ENCODE results near the gene PTPRD.

- TF ChIP-seq CTCF (conservative IDR thresholded peaks at IDR 0.05; ENCODE audit: low read length) (no peak), EZH2phosphoT487 (IDR thresholded peaks at IDR 0.05; ENCODE audit: borderline replicate concordance) (no peak)
Measured at GRCh38 chr9:8457055-8457454, 2155.7 kb downstream of the PTPRD start.

Measured in Loucy (cell line).